ENCODE measurements around the gene ATP9A. TPM values are rescaled to one million over a fixed set of nuclear protein-coding genes. Genes with fewer than 3 reads are reported as not detected.

Gene ATP9A
- total and polyA plus RNA-seq, 2 of the 8 experiments (the other 6 are each of a cell fraction or from before 2014, with no cell fraction given): 5.0 to 6.4 TPM

DNA sequence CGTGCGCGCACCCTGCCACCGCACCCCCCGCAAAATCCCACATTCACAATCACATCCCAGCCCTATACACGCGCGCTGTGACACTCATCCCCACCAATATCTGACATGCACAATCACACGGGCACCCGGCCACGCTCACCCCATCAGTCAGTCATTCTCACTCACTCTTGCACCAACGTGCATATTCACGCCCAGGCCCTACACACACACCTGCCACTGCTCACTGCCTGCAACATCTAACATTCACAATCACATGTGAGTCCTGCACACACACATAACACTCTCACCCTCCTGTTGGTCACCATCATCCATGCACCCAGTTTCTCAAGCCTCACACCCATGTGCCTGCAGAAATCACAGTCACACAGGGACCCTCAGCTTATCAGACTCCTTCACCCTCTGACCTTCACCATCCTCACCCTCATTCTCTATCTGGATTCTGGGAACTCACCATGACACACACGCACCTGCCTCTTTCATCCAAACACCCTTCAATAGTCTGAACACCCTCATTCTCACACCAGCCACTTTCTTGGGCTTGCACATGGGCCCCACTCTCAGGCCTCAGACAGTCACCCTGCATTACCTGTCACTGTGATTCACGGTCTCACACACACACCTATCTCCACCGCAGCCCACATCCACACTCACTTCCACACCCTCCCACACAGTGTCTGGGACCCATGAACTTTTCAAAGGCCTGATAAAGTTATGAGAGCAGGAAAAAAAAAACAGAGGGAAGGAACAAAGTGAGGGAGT, 748 bp upstream of the ATP9A start:
- peak overlapping the region; percentile 86; the same call in 1 of the 2 replicates for H2BK12ac ChIP-seq (ENCODE audit: low read depth, low read length)
- peaks cover 0 to 2% (median 0%) of the 10 kb centered on the region in 4 experiments; a peak in 1 of 7 replicates for H3K4me1 ChIP-seq (replicated peaks in 1 of 4; ENCODE audit: control insufficient read depth in 3 of 4, insufficient read depth in 4 of 4, low read length in 3 of 4)
- H3K36me3 ChIP-seq (ENCODE audit: control insufficient read depth in 2 of 4, insufficient read depth in 4 of 4, low read length in 3 of 4): no peaks in the 10 kb centered on the region
- no peak overlapping the region; a peak in 1 of 7 replicates for H3K9ac ChIP-seq (replicated peaks in 1 of 4; ENCODE audit: extremely low read depth in 1 of 4, low read depth in 3 of 4, low read length in 3 of 4)
- H3K18ac ChIP-seq (ENCODE audit: extremely low read depth, low read length): no peak overlapping the region
- no peak overlapping the region for H3K14ac ChIP-seq (ENCODE audit: insufficient read length)
- DNase-seq (ENCODE audit: low read depth in 1 of 2, low spot score in 2 of 2) (no peak), FAIRE-seq (no peak)
- H3K27ac ChIP-seq (ENCODE audit: low read depth, low read length): no peak overlapping the region
- no peak overlapping the region for H2BK120ac ChIP-seq (replicated peaks; ENCODE audit: low read depth, low read length)
- peak overlapping the region; percentile 12 for H3K23ac ChIP-seq (ENCODE audit: insufficient read length)
- H3K27me3 ChIP-seq (replicated peaks in 1 of 4; ENCODE audit: control insufficient read depth in 3 of 4, extremely low read depth in 1 of 4, insufficient read depth in 3 of 4, low read length in 3 of 4): no peaks in the 10 kb centered on the region; a peak in 1 of 7 replicates
- POLR2A ChIA-PET (ENCODE audit: partially characterized antibody): interaction anchor here (1.8 to 2.0 kb wide), 2 partner anchors 9 to 11 kb away, joined by 4 to 12 read pairs; no protein-coding TSS in a partner anchor
- H2BK5ac ChIP-seq (ENCODE audit: low read depth, low read length): no peak overlapping the region
- H3K4me3 ChIP-seq (ENCODE audit: extremely low read depth in 1 of 4, insufficient read depth in 2 of 4, low read depth in 3 of 4, low read length in 4 of 4): peak overlapping the region in 3 of 4 experiments; percentile 6 to 47 (median 19); a peak in 3 of 8 replicates
- peaks cover 6% of the 10 kb centered on the region; the same call in 1 of the 2 replicates for H3K23me2 ChIP-seq (ENCODE audit: low read depth, low read length)
- no peak overlapping the region for H2AFZ ChIP-seq (ENCODE audit: low read length)
- H4K20me1 ChIP-seq (replicated peaks in 1 of 2; ENCODE audit: control insufficient read depth in 1 of 2, insufficient read depth in 2 of 2, low read length in 2 of 2): peaks cover 0 to 3% of the 10 kb centered on the region in 2 experiments
- peak overlapping the region; percentile 81 for H4K91ac ChIP-seq (replicated peaks; ENCODE audit: insufficient read length, low read length)
- peak overlapping the region; percentile 83 for H4K8ac ChIP-seq (ENCODE audit: extremely low read depth, insufficient read depth, low read length)
- peak overlapping the region; percentile 18 to 34 for H3K4me2 ChIP-seq (ENCODE audit: insufficient read depth in 1 of 2, low read depth in 2 of 2, low read length in 2 of 2)
- H3K4ac ChIP-seq (replicated peaks; ENCODE audit: insufficient read length, low read depth, low read length): peak overlapping the region; percentile 74
- H2BK20ac ChIP-seq (ENCODE audit: low read length): no peak overlapping the region; the same call in 1 of the 2 replicates
- no peaks in the 10 kb centered on the region for H3K79me2 ChIP-seq (ENCODE audit: control insufficient read depth in 1 of 2, insufficient read depth in 2 of 2, low read length in 2 of 2)
- no peaks in the 10 kb centered on the region for H3K79me1 ChIP-seq (ENCODE audit: low read depth, low read length)
- 70% methylated on average over 13 of the region's 16 CpGs; no CpG with 5 or more reads in 1 of the 2 experiments for WGBS, 2 experiments (ENCODE audit: extremely low coverage in 1 of 2, insufficient coverage in 1 of 2, insufficient read length in 1 of 2, insufficient replicate concordance in 2 of 2, low coverage in 1 of 2, low lambda C conversion rate in 2 of 2, missing lambda C conversion rate in 1 of 2)
- peak overlapping the region; percentile 47; the same call in 1 of the 2 replicates for H2AK5ac ChIP-seq (ENCODE audit: low read depth, low read length)
- peak overlapping the region; percentile 29 for H4K5ac ChIP-seq (ENCODE audit: insufficient read length, low read depth, low read length)
- CTCF ChIA-PET (ENCODE audit: partially characterized antibody): interaction anchor here (0.6 to 1.2 kb wide), 2 partner anchors 19 to 345 kb away, joined by 3 to 4 read pairs; no protein-coding TSS in a partner anchor
- no peak overlapping the region for H3K56ac ChIP-seq (replicated peaks; ENCODE audit: insufficient read length, low read depth, low read length)
- H3K9me3 ChIP-seq (ENCODE audit: insufficient read depth in 2 of 2, low read depth in 1 of 2, low read length in 1 of 2): no peaks in the 10 kb centered on the region
- H2BK15ac ChIP-seq (ENCODE audit: low read length): no peak overlapping the region
- TF ChIP-seq, protein P1, sequence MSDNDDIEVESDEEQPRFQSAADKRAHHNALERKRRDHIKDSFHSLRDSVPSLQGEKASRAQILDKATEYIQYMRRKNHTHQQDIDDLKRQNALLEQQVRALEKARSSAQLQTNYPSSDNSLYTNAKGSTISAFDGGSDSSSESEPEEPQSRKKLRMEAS (IDR thresholded peaks at IDR 0.05): no peak
- TF ChIP-seq KDM5A (IDR thresholded peaks at IDR 0.05; ENCODE audit: low read length): no peak
- no peak for TF ChIP-seq CEBPB (IDR thresholded peaks at IDR 0.05; ENCODE audit: low read depth, low read length)
- no peak for TF ChIP-seq HDAC2 (IDR thresholded peaks at IDR 0.05; ENCODE audit: borderline replicate concordance in 1 of 2, low read depth in 2 of 2, low read length in 2 of 2)
- TF ChIP-seq, protein P2, sequence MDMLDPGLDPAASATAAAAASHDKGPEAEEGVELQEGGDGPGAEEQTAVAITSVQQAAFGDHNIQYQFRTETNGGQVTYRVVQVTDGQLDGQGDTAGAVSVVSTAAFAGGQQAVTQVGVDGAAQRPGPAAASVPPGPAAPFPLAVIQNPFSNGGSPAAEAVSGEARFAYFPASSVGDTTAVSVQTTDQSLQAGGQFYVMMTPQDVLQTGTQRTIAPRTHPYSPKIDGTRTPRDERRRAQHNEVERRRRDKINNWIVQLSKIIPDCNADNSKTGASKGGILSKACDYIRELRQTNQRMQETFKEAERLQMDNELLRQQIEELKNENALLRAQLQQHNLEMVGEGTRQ (IDR thresholded peaks at IDR 0.05; ENCODE audit: low read length): no peak
- TF ChIP-seq TBP (IDR thresholded peaks at IDR 0.05; ENCODE audit: low read depth, low read length): no peak
- no peak for TF ChIP-seq CBX5 (IDR thresholded peaks at IDR 0.05; ENCODE audit: low read depth, low read length)
- no peak for TF ChIP-seq POLR2AphosphoS5 (IDR thresholded peaks at IDR 0.05; ENCODE audit: low read depth, low read length)
- TF ChIP-seq RAD21 (IDR thresholded peaks at IDR 0.05 in 1 of 2, conservative IDR thresholded peaks at IDR 0.05 in 1 of 2; ENCODE audit: low read depth in 2 of 2, low read length in 2 of 2): no peak
- no peak for TF ChIP-seq SIX5 (IDR thresholded peaks at IDR 0.05; ENCODE audit: low read depth, low read length)

Data from H1 (cell line).